Activated CD4-positive, alpha-beta T cell treated with anti-CD3 and anti-CD28 coated beads, Interleukin-10, Interleukin-2, amounts not matched to agents 100 ng/mL and 50 ng/mL, durations not matched to agents 16 hours and 8 hours (primary cell): Measurements from ENCODE around the gene RALGDS.
"Not testable (repeated sequence)": the region's sequence is repeated elsewhere in the genome, so short reads cannot be mapped to it uniquely, and the experiment has no call there.

Experiments used
- DNase-seq: peaks from one replicate; pipeline ENCODE4 v3.0.0-alpha.2; 2020

Gene RALGDS

GRCh38 chr9:133083688-133084087, 37.4 kb downstream of the RALGDS start:
- not testable (repeated sequence) for DNase-seq

- DNase-seq, result not testable (repeated sequence)
These were observed 38.9 kb downstream of the RALGDS start for GRCh38 chr9:133081957-133082644.

- not testable (repeated sequence) for DNase-seq
These were observed 40.0 kb downstream of the RALGDS start for GRCh38 chr9:133080786-133081779.

GRCh38 chr9:133080161-133080560, 40.9 kb downstream of the RALGDS start:
- DNase-seq, result no peak

- no peak for DNase-seq
These were observed 42.6 kb downstream of the RALGDS start for GRCh38 chr9:133078486-133078885.

GRCh38 chr9:133076691-133077090, 44.3 kb downstream of the RALGDS start:
- DNase-seq, result no peak

GRCh38 chr9:133075925-133076630, 45.0 kb downstream of the RALGDS start:
- DNase-seq, result no peak

GRCh38 chr9:133074111-133074651, 46.9 kb downstream of the RALGDS start:
- no peak for DNase-seq

- no peak for DNase-seq
These were observed 47.7 kb downstream of the RALGDS start for GRCh38 chr9:133073086-133074014.

- not testable (repeated sequence) for DNase-seq
These were observed 48.8 kb downstream of the RALGDS start for GRCh38 chr9:133072210-133072609.

GRCh38 chr9:133071484-133072150, 49.4 kb downstream of the RALGDS start:
- no peak for DNase-seq

GRCh38 chr9:133070985-133071384, 50.1 kb downstream of the RALGDS start:
- DNase-seq, result not testable (repeated sequence)

- DNase-seq, result not testable (repeated sequence)
These were observed 50.5 kb downstream of the RALGDS start for GRCh38 chr9:133070500-133070961.

- DNase-seq, result not testable (repeated sequence)
These were observed 52.6 kb downstream of the RALGDS start for GRCh38 chr9:133068431-133068830.

GRCh38 chr9:133067813-133068212, 53.2 kb downstream of the RALGDS start:
- no peak for DNase-seq

- DNase-seq, result no peak
These were observed 54.0 kb downstream of the RALGDS start for GRCh38 chr9:133067006-133067405.

GRCh38 chr9:133066181-133066983, 54.7 kb downstream of the RALGDS start:
- DNase-seq, result no peak

GRCh38 chr9:133065070-133065388, 56.0 kb downstream of the RALGDS start:
- DNase-seq, result no peak

- no peak for DNase-seq
These were observed 56.6 kb downstream of the RALGDS start for GRCh38 chr9:133064241-133065069.
